AG08396 (cell line): ENCODE measurements around the gene UNC5C.

Source experiments
- DNase-seq: peaks from one replicate; pipeline ENCODE4 v3.0.0; 2012; ENCODE audit warnings: low spot score, mixed read lengths

Gene UNC5C

DNA sequence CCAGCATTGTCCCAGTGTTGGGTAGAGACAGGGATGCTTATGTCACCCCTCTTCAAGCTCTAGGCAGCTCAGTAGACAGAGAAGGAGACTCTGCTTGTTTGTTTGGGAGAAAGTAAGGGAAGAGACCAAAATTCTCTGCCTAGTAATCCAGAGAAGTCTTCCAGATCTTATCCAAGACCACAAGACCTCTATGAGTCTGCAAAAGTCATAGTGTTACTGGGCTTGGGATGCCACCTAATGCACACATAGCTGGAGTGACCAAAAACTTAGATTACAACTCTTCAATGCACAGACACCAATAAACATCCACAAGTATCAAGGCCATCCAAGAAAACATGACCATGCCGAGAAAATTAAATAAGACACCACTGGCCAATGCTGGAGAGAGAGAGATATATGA lies 205.5 kb downstream of the UNC5C start:
- DNase-seq: no peak

DNA sequence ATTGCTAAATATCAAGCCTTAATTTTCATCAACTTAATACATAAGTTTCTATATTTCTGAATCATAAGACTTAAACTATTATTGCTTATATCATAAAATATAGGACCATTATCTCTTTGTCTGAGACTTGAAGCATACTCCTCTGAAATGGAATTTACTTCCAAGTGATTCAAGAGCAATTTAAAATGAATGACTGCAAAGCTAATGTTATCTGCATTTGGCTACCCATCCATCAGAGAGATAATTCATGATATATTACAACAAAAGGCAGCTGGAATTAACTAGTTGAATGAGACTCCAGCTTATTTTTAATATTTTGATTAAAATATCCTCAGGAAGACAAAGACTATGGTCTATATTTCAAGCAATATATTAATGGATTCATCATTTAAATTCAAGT lies 208.6 kb downstream of the UNC5C start:
- DNase-seq: no peak

DNA sequence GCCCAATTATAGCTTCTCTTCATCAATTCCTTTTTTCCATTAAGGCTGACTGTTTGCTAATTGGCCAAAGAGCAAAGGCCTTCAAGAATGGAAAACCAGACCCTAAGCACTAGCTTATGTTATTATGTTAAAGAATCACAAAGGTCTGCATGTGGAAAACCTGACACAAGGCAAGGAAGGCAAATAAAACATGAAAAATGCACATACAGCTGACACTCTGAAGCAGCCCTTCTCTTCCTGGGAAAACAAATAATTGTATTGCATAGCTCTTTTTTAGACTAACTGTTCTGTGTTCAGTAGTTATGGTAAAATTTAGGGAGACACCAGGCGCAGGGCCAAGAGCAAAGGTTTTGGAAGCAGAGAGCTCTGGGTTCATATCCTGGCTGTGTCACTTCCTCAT lies 223.1 kb downstream of the UNC5C start:
- DNase-seq: no peak

DNA sequence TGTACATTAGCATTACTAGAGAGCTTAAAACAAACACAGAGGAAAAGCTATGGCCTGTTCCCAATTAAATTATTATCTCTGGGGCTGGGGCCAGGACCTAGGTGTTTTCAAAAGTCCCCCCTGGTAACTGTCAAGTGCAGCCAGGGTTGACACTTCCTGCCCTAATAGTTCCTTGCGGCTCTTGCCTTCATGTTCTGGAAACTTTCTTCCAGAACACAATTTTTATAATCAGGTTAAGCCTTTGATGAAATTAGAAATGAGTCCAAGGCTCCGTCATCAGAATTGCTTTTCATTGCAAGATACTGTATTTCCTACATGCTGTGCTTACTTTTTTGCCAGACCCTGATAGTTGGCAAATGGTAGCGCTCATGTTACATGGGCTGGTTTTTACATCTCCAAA lies 229.6 kb downstream of the UNC5C start:
- no peak for DNase-seq

DNA sequence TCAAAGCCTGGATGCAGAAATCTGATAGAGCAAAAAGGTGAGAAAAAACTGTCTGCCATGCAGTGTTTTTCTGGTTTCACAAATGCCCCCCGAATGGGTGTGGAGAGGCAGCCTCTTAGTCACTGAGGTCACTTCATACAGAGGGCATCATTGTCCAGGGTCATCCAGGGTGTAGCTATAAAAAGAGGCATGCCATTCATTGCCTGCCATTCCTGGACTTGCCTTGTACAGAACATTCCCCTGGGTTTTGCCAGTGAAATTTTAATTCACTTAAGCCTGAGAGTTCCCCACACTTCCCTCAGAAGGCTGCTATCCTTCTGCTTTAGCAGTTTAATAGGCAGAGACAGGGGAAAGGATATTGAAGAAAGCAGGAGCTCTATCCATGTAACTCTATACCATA lies 230.3 kb downstream of the UNC5C start:
- DNase-seq: no peak

DNA sequence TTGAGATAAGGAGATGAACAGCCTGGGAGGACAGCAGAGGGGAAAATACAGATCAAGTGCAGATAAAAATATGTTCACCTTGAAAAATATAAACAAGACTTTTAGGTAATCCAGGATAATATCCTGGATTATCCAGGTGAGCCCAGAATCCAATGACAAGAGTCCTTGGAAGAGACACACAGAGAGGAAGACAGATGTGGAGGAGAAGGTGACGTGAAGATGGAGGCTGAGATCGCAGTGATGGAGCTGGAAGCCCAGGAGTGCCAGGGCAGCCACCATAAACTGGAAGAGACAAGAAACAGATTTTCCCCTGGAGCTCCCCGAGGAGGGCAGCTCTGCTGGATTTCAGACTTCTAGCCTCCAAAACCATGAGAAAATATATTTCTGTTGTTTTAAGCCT lies 230.7 kb downstream of the UNC5C start:
- DNase-seq: no peak

DNA sequence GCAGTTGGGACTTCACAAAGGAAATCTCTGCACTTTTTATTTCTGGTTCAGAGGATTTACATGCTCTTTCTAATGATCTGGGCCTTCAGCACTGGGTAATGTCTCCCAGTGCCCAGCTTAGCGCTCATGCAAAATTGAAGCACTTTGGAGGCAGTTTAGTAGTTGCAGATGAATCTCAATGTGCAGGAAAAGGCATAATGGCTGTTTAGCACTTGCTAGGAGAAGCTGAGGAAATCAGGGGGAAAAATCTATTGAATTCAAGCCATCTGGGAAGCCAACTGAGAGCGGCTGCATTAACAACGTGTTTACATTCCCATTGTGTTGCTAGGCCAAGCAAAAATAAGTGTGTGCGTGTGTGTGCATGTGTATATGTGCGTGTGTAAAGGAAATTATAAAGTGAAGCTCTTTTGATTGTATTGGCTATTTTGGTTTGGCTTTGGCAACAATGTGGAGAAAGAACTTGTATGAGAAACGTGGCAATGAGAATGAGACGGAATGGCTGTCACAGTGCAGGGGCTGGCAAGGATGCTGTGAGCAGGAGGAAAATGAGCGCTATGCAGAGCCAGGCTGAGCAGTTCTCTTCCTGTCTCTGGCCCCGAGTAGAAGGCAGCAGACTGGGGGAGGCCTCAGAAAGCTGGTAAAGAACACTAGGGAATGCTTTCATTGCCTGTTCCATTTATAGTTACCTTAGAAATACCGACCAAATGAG lies 231.5 kb downstream of the UNC5C start:
- DNase-seq: no peak

DNA sequence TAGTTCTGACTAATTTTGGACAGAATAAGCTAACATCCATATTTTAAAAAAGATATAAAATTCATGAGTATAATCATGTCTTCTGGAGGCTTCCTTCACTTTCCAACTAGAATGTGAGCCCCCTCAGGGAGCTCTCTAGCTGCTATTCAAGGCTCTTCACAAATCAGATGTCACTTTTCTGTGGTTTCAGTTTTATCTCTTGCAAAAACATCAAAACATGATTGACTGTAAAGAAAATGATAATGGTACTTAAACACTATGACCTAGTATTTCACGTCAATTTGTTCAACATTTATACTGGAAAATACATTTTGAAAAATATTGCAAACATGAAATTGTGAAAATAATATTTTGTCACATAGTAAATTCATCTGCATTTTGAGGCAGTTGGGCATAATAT lies 234.2 kb downstream of the UNC5C start:
- no peak for DNase-seq

DNA sequence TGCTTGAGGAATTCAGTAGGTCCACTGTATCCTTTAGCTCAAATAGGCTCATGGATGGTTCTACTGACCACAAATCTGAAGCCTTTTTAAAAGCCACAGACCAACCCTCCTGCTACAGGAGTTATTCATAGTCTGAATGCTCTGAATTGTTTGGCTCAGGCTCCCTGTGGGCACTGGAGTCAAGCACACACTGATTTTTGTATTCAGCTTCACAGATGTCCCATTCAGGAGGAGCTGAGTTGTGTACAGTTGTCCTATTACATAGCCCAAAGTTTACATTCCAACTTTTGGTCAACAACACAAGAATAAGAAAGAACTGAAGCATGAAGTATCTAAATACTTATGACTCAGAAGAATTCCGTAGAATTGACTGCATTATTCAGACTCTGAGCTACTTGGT lies 243.9 kb downstream of the UNC5C start:
- DNase-seq: no peak

DNA sequence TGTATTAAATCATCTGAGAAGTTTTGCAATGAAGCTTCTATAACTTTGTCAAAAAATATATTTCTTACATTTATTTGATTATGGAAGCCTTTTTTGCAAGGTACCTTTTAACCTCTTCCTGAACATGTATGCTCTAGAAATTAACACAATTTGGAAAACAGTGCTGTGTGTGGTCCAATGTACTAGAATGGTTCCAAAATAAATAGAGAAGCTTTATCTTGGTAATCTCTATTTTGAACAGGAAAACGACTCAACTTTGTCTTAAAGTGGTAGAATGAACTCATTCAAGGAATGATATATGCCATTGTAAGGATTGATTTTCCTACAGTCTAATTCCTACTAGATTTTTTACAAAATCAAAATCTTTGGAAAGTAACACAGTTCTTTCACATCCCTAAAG lies 248.5 kb downstream of the UNC5C start:
- DNase-seq: no peak

DNA sequence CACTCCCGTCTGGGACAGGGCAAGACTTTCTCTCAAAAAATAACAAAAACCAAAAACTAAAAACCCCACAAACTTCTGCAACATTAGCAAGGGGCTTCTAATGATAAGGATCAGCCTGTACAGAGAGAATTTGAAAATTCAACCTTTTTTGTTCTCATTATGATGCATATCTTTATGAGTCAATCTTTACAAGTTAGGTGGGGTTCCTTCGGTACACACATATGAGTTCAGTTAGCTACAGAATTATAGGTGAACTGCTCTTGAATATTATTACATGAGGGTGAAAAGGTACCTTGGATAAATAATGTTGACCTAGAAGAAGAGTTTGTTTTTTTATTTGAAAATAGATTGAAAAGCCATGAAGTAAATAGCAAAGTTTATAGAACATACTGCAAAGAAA lies 252.7 kb downstream of the UNC5C start:
- DNase-seq: no peak

DNA sequence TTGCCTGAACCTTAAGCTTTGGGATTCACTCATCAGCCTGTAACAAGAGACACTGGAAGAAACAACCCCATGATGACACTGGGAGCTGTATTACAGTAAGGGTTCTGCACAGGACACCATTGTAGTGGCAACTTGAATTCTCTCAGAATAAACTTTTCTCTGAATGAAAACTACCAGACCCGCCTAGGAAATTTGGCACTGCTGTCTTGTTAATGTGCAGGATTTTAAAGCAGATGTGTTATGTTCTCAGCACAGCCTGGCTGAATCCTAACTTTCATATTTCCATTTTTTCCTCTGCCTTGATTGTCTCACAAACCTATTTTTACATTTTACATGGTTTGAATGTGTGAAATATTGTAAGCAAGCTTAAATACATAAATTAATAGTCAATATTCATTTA lies 253.6 kb downstream of the UNC5C start:
- DNase-seq: no peak

DNA sequence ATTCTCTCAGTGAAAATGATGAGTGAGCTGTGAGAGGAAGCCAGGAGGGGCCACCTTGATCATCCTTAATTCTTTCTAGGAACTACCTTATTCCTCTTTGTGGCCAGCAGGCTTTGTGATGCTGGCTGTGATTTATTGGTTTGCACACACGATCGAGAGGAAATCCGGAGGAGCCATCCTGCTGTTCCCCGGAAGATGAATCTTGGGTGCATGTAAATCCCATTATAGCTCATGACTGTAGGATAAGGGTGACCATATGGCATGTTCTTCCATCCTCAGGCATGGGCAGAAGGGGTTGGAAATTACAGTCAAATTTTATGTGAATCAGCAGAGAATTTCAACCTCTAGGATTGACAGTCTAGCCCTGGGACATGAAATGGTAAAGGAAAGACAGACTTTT lies 254.5 kb downstream of the UNC5C start:
- no peak for DNase-seq

DNA sequence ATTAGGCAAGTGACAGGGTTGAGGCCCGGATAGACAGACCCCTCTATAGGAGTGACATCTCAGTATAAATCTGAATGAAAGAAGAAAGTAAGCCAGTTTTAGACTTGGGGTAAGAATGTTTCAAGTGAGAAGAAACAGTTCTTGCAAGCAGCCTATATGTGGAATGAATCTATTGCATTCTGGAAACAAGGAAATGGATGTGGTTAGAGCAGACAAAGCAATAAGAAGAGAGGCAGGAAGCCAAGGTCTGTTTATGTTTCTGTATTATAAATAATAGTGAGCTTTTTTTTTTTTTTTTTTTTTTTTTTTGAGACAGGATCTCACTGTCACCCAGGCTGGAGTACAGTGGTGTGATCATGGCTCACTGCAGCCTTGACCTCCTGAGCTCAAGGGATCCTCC lies 255.8 kb downstream of the UNC5C start:
- DNase-seq: no peak

DNA sequence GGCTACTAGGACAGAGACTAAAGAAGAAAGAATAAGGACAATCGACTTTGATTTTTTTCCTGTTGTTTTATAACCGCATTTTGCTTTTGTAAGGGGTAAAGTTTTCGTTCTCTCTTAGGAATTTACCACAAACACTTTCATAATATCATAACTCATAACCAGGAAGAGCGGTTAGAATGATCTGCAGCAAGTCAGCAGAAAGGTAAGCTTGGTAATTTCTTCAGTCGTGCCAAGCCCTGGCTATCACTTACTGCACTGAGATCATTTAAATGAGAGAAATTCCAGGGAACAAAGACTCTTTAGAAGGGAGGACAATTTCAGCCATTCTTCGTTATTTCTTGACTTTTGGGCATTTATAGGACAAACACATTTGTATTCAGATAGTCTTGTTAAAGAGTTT lies 258.1 kb downstream of the UNC5C start:
- DNase-seq: no peak

DNA sequence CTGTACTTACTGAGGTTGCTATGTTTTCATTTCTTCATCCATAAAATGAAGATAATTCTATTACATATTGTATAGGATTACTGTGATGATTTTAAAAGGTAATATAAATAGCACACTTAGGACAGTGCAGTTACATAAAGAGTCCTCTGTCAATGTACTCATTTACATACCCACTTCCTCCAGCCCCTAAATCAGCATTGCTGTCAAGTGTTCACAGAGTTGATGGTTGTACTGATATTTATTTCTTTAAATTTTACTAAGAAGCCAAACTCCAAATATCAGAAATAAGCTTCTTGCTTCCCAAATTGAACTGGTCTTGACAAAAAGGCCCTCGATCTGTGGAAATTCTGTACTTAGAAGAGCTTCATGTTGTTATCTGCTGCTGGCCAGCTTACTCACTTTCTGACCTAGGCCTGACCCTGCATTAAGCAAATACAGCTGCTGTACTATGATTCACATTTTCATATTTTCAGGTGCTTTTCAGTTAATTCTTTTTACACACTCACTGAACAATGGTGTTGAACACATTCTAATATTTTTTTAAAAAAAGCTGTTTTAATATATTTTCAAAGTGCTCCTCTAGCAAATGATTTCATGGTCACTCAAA lies 259.6 kb downstream of the UNC5C start:
- no peak for DNase-seq

DNA sequence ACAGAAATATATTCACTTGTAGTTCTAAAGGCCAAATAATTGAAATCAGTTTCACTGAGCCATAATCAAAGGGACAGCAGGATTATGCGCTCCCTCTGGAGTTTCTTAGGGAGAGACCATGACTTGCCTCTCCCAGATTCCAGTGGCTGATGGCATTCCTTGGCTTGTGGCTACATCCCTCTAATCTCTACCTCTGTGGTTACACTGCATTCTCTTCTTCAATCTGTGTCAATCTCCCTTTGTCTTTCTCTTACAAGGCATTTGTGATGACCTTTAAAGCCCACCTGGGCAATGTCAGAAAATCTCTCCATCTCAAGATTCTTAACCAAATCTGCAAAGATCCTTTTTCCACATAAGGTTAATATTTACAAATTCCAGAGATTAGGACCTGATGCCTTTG lies 260.2 kb downstream of the UNC5C start:
- DNase-seq: no peak

DNA sequence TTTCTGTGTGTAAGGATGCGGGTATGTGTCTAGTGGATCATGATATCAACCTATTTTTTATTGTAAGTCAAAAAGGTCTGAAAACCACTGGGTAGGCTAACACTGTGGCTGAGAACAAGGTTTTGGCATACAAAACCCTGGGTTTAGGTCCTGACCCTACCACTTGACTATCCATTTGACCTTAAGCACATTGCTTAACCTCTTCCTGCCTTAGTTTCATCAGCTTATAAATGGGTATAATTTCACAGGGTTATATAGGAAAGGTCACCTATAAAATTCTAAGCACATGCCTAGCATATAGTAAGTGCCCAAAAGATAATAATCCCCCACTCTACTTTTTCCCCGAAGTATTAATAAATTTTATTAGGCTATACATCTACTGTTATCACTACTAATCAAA lies 263.0 kb downstream of the UNC5C start:
- no peak for DNase-seq

DNA sequence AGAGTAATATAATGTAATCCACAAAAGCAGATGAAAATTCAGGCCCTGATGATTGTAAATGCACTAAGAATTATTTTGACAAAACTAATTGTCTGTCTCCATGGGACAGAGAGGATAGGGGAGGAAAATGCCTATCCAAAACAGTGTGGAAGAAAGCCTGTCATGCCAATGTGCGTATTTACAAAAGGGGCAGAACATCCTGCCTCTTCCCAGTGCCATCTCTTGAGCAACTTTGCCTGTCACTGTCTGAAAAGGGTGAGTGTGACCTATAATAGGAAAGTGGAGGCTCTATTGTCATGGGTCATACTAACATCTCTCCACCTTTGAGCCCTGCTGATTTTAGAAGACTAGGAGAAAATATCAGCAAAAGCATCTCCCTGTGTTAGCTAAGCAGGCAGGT lies 264.1 kb downstream of the UNC5C start:
- no peak for DNase-seq

DNA sequence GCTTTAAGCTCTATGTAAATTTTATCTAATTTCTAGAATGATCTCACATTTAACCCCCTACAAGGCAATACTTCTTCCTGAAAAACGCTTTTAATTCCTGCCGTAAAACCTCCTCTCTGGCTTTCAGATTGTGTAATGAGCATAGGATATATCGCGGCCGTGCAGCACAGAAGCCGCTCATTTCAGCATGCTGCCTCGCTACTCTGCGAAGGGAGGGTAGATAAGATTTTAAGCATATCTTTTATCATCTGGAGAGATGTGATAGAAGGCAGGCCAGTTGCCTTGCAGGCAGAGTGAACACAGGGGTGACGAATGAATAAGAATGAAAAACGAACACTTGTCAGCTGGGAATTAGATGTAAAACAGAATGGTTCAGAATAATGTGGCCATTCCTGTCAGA lies 265.5 kb downstream of the UNC5C start:
- DNase-seq: no peak

DNA sequence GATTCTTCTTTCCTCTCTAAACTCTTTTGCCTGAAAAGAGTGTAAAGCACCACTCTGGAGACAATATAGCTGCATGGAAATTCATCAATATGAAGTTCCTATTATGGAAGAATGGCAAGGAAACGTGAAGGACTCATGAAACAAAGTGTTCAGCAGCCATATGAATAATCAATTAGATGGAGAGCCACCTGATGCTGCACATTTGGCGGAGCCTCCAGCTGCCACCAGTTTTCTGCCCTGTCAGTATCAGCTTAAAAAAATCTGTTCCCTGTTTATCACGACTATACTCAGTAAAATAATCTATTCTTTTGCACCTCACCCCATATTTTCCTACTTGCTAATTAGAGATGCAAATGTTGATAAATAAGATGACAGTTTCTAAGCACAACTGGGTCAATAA lies 276.0 kb downstream of the UNC5C start:
- no peak for DNase-seq

DNA sequence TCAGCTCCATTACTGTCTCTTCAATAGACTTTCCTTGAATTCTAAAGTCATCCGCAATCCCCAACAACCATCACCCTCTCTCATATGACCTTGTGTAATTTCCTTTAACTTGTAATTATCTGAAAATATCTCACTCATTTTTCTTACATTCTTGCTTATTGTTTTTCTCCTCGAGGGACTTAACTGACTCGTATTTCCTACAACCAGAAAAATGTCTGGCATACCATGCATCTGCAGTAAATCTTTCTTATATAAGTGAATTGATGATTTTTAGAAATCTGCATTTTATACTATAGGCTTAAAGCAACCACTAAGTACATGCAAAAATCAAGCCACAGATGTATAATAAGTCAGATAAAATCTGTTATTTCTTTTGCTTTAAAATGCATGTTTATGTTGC lies 276.7 kb downstream of the UNC5C start:
- no peak for DNase-seq

DNA sequence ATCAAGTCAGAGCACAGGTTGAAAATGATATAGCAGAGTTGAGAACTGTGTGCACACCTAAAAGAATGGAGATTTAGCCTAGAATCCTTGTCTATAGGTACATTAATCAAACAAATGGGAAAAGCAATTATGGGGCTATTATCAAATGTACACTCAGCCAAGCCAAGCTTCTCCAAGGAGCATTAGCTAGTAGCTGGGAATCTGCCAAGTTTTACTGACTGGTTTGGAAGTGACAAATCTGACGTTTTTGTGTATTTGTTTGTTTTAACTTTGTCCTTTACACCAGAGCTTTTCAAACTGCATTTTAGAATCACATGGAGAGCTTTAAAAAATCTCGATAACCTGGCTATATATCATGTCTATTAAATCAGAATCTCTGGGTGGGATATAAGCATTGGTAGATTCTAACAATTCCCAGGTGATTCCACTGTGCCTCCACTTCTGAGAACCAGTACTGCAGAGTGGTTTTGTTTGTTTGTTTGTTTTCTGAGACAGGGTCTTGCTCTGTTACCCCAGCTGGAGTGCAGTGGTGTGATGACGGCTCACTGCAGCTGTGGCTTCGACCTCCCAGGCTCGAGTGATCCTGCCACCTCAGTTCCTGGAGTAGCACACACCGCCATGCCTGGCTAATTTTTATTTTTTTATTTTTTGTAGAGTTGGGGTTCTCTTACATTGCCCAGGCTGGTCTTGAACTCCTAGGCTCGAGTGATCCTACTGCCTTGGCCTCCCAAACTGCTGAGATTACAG lies 279.8 kb downstream of the UNC5C start:
- DNase-seq: no peak

DNA sequence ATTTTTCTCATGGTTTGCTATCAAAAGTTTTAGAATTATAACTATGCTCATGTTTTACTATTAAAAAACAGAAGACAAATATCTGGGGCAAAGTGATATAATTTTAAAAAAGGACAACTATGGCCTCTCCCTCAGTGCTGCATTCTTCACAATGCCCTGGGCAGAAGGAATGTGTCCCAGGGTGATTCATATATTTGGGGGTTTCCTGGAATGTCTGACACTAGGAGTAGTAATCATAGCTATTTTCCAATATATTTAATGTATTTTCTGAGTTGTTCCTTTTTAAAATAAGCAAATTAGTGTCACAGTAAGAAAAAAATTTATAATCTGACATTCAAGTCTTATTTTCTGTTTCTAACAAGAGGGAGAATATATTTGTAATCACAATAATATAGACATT lies 281.7 kb downstream of the UNC5C start:
- peak; percentile 11 for DNase-seq
